T1000 (cell line): ENCODE measurements around the gene MAP7.
"Not testable (repeated sequence)": the region's sequence is repeated elsewhere in the genome, so short reads cannot be mapped to it uniquely, and the experiment has no call there.

ENCODE experiments used
- DNase-seq: peaks from one replicate; lab custom pipeline; 2025; ENCODE audit warnings: mixed read lengths; lab: John Stamatoyannopoulos, UW

MAP7 gene

DNA sequence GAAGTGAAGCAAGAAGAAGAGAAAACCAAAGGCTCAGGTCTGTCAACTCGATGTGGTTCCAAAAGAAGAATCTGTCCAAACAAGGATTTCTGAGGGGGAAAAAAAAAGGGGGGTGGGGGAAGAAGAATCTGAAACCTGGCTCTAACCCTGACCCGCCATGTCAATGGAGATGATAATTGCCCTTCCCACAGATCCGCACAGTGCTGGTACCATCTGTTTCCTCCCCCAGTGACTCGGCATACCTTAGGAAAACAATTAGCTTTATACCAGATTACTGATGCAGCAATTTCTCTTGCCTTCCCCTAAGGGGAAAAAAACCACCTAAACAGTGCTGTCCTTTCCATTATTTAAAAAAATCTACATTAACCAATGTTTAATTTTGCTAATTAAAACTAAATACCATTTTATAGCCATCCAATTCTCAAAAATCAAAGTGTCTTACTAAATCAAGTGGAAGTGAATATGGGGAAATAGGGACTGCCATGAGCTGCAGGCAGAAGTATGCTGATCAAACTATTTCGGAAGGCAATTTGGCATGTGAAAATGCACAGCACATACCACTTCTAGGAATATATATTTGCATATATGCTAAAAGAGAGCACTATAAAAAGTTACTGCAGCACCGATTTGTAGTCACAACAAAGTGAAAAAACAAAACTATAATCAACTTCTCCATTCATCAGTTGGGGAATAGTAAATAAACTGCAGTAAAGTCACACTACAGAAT is 46.8 kb downstream of the MAP7 start:
- no peak for DNase-seq

DNA sequence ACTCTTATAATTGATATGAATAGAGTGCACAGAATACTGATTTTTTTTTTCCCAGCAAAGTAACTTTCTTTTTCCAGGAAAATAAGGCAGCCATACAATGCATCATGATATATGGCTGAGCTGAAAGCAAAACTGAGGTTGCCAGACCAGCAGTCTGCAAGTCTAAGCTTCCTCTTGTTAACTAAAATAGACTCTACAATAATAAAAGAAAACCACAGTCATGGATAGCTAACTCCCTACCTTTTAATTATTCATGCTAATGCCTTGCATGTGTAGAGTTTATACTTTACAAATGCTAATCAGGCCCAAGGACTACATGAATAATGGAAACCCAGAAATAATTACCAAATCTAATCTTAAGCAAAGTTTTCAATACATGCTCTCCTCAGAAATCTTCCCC is 47.4 kb downstream of the MAP7 start:
- DNase-seq = no peak

DNA sequence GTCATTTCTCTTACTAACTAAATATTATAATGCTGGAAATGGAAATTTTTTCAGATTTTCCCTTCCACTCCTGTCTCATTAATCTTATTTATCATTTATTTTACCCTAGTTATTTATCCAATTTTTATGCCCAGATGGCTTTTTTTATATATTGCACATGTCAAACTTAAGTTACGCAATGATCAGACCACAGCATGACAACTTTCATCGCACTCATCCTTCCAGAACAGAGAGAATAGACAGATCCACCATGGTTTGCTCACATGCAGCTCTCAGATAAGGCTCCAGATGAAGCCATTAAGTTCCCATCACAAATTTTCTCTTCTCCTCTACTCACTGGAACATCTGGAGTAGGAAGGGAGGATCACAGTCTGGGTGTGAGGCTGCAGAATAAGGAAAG is 48.7 kb downstream of the MAP7 start:
- DNase-seq = no peak

DNA sequence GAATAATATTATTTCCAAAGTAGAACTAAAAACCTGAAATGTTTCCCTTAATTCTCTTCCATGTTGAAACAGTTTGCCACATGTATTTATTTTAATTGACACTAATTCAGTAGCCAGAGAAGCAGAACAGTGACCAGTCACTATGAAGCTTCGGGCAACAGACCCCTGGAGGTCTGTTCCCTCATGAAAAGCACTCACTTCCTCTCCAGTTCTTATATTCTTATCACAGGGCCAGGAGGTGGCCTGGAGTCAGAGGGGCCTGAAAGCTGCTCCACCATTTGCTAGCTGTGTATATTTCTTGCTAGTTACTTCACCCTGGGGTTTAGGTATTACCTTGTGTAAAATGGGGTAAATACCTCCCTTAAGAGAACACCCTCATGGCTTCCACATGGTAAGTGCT is 49.1 kb downstream of the MAP7 start:
- no peak for DNase-seq

DNA sequence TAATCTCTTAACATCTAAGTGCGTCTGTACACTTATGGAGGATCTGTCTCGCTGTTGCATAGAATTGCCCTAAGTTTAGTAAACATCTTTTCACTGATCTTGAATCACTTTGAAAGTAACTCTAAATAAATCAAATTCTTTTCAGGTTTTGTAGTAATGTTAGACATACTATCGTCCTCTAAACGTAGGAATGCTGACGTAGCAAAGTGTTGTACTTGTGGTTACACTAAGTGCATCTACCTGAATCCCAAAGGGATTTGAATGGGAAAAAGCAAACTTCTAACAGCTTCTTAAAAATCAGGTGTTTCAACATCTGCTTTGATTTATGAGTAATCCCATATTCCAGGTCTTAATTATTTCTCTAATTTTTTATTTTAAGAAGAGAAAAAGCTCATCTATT is 49.8 kb downstream of the MAP7 start:
- DNase-seq = no peak

DNA sequence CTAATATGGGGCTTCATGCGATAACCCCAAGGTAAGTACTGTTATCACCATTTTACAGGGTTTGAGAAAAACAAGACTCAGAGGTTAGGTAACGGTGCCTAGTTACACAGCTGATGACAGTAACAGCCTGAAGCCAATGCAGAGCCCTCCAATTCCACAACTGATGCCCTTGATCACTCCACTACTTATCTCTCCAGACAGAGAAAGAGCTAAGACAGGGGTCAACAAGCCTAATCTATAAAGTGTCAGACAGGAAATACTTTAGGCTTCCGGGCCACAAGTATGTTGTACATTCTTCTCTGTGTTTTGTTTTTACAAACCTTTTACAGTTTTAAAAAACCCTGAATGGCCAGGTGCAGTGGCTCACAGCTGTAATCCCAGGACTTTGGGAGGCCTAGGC is 50.9 kb downstream of the MAP7 start:
- DNase-seq = no peak

DNA sequence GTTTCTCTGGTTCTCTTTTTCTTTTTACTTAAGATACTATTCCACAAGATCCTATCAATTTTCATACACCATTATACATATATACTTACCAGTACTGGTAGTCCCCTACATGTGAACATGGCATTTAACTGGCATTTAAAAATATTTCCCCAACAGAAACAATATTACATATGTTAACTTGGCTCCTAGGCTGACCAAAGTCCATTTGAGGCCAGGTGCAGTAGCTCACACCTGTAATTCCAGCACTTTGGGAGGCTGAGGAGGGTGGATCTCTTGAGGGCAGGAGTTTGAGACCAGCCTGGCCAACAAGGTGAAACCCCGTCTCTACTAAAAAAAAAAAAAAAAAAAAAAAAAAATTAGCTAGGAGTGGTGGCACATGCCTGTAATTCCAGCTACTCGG is 53.8 kb downstream of the MAP7 start:
- not testable (repeated sequence) for DNase-seq

DNA sequence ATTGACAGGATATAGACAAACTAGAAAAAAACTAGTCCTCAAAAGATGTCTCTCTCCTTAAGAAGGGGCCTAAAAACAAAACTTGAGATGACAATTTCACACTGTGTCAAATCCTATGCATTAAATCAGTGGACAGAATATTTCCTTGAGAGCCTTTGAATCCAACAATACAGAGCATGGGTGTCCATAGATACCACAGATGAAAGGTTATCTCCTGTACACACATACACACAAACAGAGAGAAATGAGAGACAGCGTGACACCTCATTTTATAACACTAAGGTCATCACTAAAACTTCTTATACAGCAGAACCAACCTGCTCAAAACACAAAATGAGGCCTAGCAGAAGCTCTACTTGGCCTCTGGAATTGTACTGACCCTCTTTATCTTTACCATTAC is 55.5 kb downstream of the MAP7 start:
- no peak for DNase-seq

DNA sequence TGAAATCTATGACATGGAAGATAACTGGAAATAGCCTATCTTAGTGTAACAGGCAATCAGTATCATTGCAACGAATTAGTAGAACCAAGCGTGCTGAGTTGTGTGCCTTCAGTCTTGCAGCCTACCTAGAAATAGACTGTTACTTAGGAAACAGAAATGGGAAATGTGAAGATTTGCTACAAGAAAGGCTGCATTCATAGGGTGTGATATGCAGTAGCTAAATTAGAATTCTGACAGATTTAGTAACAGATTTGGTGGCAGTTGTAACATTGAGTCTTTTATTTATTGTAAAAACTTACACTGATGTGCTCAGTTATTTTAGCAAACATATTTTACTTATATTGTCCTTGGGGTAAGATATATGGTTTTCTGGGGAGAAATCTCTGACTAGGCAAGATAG is 56.2 kb downstream of the MAP7 start:
- DNase-seq = no peak

DNA sequence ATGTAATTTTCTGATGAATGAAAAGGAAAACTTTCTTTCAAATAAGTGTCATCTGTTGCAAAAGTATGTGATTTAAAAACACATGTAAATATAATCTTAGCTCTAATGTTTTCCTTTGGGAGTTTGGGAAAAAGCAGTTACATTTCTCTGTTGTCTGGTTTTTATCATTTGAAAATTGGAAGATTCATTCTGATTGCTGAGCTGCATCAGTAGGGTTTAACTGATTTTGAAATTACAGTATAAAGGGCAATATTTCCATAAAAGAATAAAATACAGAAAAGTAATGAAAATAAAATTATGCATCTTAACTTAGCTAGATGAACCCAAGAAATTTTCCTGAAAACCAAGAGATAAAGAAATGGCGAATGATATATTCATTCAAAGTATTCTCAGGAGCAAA is 57.8 kb downstream of the MAP7 start:
- no peak for DNase-seq

DNA sequence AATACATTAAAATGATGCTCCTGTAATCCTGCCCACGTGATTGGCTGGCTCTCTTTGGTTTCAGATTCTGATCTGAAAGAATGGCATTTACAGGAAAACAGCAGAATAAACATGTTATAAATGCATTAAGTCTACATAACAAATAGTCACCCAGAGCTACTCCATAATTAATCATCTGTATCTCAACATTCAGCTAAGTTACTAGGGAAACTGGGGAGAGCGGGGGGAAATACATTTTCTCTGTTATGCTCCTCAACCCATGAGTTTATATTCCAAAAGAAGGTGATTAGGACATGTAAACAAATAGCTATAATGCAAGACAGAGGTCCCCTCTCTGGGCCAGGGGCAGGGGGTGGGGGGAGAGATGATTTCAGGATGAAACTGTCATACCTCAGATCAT is 58.5 kb downstream of the MAP7 start:
- no peak for DNase-seq

DNA sequence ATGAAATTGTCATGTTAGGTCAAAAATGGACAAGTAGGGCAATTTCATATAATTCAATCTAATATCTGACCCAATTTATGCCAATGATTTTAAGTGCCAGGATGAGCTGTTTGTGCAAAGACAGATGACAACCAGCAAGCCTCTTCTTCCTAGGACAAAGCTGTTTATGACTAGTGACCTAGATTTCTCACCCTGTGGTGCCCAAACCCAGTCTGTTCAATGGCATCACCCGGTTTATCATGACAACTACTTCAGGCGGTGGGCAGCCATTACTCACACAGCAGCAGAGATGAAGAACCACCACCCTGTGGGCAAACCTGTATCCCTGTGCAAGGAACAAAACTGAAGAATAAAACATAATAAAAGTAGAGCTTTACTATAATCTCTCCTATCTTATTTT is 59.0 kb downstream of the MAP7 start:
- no peak for DNase-seq

DNA sequence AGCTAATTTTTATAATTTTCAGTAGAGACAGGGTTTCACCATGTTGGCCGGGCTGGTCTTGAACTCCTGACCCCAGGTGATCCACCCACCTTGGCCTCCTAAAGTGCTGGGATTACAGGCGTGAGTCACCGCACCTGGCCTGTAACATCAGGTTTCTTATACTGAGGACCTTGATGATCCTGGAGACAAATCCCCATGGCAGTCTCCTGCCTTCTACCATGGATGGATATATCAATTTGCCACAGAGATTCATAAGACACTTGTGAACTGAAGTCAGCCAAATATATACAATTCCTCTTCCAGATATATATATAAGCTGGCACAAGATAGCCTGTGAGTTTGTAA is 60.6 kb downstream of the MAP7 start:
- DNase-seq = not testable (repeated sequence)

DNA sequence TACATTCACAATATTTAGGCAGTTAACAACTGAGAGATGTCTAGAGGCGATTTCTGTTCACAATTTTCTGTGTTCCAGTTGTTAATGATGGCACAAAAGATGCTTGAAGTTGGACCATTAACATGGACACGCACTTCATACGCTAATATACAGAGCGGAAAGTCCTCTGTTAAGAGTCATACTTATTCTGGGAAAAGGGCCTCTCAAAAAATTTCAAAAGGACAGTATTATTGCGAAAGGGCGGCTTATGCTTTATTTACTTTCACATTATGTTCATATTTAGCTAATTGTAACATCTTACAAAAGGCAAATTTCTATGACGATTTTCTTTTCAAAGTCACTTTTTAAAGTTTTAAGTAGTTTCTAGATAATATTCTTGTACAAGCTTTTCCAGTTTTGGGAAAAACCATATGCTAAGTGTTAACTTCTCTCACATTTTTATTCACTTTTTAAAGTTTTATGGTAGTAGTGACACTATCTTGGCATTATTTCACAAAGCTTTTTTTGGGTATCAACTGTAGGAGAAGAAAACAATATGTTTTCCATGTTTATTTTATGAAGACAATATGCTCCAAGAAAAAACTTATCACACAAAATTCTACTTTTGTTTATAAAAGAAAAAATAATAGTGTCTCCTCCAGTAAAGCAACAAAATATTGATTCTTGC is 62.3 kb downstream of the MAP7 start:
- DNase-seq = no peak

DNA sequence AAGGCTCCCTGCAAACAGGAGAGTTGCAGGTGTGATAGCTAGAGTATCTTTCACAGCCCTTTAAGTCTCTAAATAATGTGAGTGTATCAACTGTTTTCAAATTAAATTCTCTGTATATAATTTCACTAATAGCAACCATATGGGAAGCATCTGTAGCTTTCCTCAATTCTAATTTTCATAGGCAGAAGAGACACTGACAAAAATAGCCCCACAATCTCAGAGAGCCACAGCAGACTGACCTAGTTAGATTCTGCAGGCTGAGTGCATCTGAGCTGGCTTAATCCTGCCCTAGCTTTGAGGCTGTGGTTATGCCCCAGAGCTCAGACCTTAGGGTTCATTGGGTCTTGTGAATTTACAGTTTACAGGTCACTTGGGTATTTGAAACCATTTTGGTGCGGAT is 63.9 kb downstream of the MAP7 start:
- DNase-seq = no peak

DNA sequence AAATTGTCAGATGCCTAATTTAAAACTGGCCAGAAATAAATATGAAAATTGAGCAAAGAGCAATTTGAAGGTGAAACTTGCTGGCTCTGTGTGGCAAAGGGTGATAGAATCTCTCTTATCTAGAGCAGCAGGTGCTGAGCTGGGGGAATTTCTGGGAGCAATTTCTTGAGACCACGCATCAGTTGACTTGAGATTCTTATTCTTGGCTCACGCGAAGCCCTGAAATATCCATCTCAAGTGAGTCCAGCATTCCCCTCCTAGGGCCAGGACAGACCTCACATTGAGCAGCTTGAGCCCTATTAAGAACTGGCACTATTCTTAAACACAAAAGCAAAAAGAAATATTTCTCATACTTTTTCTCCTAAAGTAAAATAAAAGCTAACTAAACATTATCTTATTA is 66.3 kb downstream of the MAP7 start:
- no peak for DNase-seq

DNA sequence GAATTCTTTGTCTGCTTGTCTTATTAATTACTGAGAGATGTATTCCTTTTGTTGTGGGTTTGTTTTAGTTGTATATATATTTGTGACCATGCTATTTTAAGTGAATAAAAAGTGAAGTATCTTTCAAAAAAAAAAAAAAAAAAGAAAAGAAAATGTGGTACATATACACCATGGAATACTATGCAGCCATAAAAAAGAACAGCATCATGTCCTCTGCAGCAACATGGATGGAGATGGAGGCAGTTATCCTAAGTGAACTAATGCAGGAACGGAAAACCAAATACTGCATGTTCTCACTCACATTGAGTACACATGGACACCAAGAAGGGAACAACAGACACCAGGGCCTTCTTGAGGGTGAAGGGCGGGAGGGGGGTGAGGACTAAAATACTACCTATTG is 67.2 kb downstream of the MAP7 start:
- not testable (repeated sequence) for DNase-seq

DNA sequence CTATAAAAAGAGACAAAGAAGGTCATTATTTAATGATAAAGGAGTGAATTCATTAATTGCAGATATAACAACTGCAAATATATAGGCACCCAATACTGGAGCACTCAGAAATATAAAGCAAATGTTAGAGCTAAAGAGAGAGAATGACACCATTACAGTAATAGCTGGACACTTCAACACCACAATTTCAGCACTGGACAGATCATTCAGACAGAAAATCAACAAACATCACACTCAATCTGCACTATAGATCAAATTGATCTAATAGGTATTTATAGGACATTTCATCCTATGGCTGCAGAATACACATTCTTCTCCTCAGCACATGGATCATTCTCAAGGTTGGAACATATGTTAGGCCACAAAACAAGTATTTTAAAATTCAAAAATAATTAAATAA is 72.7 kb downstream of the MAP7 start:
- no peak for DNase-seq

DNA sequence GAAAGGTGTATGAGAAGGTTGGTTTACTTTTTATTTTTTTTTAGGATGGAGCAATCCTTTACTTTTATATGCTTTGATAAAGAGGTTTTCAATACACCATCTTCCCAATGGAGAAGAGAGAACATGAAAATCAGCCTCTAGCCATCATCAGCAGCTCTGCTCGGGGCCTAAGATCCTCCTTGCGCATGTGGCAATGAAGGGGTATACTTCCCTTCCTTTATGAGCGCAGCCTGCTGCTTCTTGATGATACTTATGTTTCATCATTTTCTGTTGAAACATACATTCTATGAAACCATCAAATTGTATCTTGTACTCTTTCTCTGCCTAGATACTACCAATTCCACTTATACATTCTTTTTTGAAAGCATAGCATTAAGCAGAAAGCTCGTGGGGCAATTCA is 74.5 kb downstream of the MAP7 start:
- no peak for DNase-seq

DNA sequence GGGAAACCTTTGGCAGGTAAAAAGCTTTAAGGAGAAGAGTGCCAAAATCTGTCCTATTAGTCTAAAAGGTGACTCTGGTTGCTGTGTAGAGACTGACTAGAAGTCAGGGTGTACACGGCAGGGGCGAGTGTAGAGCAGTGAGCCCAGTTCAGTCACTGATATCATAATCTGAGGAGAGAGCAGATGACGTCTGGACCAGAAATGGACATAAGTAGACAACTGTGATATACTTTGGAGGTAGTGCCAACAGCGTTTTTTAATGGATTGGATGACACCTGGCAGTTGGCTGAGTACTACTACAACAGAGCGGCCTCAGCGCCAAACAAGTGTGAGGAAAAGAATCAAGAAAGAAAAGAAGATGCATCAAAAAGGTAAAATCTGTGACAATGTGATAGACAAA is 76.0 kb downstream of the MAP7 start:
- DNase-seq = no peak

DNA sequence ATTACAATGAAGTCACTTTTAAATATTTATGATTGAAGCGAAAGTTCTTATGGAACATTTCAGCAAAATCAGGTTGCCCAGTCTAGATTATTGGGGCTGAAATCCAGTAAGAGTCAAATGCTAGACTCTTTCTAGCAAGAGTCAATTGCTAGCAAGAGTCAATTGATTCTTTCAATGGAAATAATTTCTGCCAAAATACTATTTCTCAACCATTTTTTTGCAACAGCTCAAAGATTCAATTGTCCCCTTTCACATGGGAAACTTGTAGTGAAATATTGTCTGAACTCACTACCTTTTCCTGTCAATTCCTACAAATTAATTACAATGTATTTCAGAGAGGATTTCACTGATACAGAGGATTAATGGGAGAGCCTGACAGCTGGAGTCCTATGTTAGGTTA is 78.3 kb downstream of the MAP7 start:
- DNase-seq = no peak

DNA sequence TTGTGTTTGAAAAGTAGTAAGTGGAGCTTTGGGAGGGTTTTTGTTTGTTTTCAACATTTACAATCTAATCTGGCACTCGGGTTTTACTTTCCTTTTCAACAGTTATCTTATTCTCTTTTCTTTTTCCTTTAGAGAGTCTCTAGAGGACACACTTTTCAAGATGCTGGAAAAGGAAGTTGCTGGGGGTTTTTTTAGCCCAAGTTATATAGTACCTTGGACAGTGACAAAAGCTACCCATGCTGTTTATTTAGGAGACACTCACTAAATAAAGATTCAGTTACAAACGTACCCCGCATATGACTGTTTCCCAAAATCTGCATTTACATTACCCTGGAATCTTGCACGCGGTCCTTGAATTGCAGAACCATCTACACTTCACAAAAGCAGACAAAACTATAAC is 78.8 kb downstream of the MAP7 start:
- DNase-seq = no peak

DNA sequence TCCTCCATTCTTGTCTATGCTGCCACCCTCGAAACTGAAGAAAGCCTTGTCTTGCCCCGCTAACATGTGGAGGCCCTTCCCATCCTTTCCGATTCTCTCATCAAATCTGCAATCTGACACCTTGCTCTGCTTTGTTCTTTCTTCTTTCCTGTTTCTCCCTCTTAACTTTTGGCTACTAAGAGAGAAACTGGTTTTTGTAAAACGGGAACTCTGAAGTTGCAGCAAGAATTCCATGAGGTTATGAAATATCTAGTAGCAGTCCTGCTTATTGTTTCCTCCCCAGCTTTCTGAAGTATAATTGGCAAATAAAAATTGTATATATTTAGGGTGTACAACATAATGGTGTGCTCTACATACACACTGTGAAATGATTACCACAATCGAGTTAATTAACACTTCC is 80.2 kb downstream of the MAP7 start:
- no peak for DNase-seq

DNA sequence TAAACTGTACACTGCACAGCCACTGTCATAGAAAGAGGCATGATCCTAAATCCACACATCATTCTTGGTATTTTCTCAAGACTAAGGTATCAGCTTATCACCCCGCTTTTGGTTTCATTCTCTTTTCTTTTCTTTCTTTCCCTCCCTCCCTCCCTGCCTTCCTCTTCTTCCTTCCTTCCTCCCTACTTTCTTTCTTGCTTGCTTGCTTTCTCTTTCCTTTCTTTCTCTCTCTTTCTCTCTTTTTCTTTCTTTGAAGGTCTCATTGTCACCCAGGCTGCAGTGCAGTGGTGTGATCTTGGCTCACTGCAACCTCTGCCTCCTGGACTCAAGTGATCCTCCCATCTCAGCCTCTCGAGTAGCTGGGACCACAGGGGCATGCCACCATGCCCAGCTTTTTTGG is 81.1 kb downstream of the MAP7 start:
- DNase-seq = no peak
